Hepatocyte (in vitro differentiated cells): ENCODE measurements around the gene GPATCH4. TPM values are rescaled to one million over a fixed set of nuclear protein-coding genes. Genes with fewer than 3 reads are reported as not detected.

Experiments used
- DNase-seq: peaks from one replicate; pipeline ENCODE4 v3.0.0-alpha.2; 2016; ENCODE audit warnings: low spot score
- H2AFZ ChIP-seq: fragments of 200-600 bp; sonication (generic); 2 replicates; pipeline ENCODE4 v1.6.0; 2016; ENCODE audit warnings: antibody characterized with exemption, mild to moderate bottlenecking
- H3K27ac ChIP-seq: fragments of 200-600 bp; sonication (generic); 2 replicates; pipeline ENCODE4 v1.5.1; 2016; ENCODE audit warnings: mild to moderate bottlenecking
- H3K27me3 ChIP-seq: fragments of 200-600 bp; sonication (generic); 2 replicates; pipeline ENCODE4 v1.6.1; 2016
- H3K36me3 ChIP-seq: fragments of 200-600 bp; sonication (generic); replicated peaks from 2 replicates; pipeline ENCODE4 v1.5.1; 2016; ENCODE audit warnings: low read depth; ENCODE audit not compliant: insufficient read depth
- H3K4me1 ChIP-seq: fragments of 200-600 bp; sonication (generic); 2 replicates; pipeline ENCODE4 v1.5.1; 2016; ENCODE audit warnings: mild to moderate bottlenecking, moderate library complexity; ENCODE audit not compliant: insufficient read depth
- H3K4me2 ChIP-seq: fragments of 200-600 bp; sonication (generic); 2 replicates; pipeline ENCODE4 v1.6.0; 2016
- H3K4me3 ChIP-seq: fragments of 200-600 bp; sonication (generic); 2 replicates; pipeline ENCODE4 v1.5.1; 2016; ENCODE audit warnings: mild to moderate bottlenecking
- H3K79me2 ChIP-seq: fragments of 200-600 bp; sonication (generic); 2 replicates; pipeline ENCODE4 v1.6.0; 2017; ENCODE audit warnings: mild to moderate bottlenecking
- H3K9me2 ChIP-seq: fragments of 200-600 bp; sonication (generic); replicated peaks from 2 replicates; pipeline ENCODE4 v1.6.0; 2017; ENCODE audit warnings: mild to moderate bottlenecking; ENCODE audit not compliant: insufficient read depth
- H3K9me3 ChIP-seq: fragments of 200-600 bp; sonication (generic); 2 replicates; pipeline ENCODE4 v1.5.1; 2016; ENCODE audit warnings: low read depth, mild to moderate bottlenecking
- H4K20me1 ChIP-seq: fragments of 200-600 bp; sonication (generic); 2 replicates; pipeline ENCODE4 v1.6.0; 2016; ENCODE audit warnings: mild to moderate bottlenecking; ENCODE audit not compliant: insufficient read depth, poor library complexity, severe bottlenecking
- EZH2 ChIP-seq: fragments of 200-600 bp; sonication (generic); IDR thresholded peaks from 2 replicates; pipeline ENCODE4 v1.6.1; 2016; ENCODE audit warnings: antibody characterized with exemption, mild to moderate bottlenecking, borderline replicate concordance
- EZH2phosphoT487 ChIP-seq: fragments of 200-600 bp; sonication (generic); IDR thresholded peaks from one replicate; pipeline ENCODE4 v1.6.1; 2018; ENCODE audit warnings: antibody characterized with exemption, mild to moderate bottlenecking, low read depth, moderate library complexity; ENCODE audit not compliant: unreplicated experiment, severe bottlenecking
- WGBS: methylation state at CpG from one replicate; pipeline ENCODE4 v1.1.6; 2016; ENCODE audit warnings: low lambda C conversion rate; ENCODE audit errors: missing lambda C conversion rate; 5-methylcytosine and 5-hydroxymethylcytosine counted together
- polyA plus RNA-seq: library from polyadenylated mRNA; unstranded; fragments of >200 nt; fragmentation: Nextera tagmentation; extraction: Ambion mirVana; gene quantifications from 2 replicates; pipeline ENCODE4 v1.2.1, GENCODE V29; 2016
- total RNA-seq: library from RNA; depleted of rRNA; stranded (reverse); fragments of >200 nt; gene quantifications from 2 replicates; pipeline ENCODE4 v1.2.3, GENCODE V29; 2014
- TF ChIP-seq, protein P1 (sequence below): fragments of 200-600 bp; sonication (generic); IDR thresholded peaks from 2 replicates; pipeline ENCODE4 v1.5.1; 2016; ENCODE audit warnings: antibody characterized with exemption, mild to moderate bottlenecking; ENCODE audit not compliant: poor library complexity

GPATCH4 gene
- total and polyA plus RNA-seq, 2 experiments from 2014 or later = 5.6 to 28.3 TPM

DNA sequence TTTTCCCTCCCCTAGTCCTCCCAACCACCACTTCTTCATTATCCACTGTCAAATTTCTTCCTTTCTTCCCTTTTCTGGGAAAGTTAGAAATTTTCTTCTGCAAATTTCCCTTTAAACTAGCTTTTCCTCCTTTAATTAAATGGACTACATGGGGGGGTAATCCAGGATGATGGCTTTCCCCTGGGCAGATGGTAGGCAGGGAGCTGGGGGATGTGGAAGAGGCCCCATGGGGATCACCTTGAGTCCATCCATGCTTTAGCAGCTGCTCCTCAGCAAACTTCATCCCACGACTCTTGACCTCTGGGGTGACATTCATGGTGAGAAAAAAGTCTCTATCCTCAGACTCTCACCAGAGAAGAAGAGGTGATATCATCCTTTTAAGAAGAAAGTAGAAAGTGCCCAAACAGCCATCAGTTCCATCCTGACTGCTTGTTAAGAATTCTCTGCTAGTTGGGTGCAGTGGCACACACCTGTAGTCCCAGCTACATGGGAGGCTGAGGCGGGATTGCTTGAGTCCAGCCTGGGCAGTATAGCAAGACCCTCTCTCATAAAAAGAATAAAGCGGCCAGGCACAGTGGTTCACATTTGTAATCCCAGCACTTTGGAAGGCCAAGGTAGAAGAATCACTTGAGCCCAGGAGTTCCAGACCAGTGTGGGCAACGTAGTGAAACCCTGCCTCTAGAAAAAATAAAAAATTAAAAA is 2.4 kb downstream of the GPATCH4 start:
- H4K20me1 ChIP-seq = no peaks in the 10 kb centered on the region
- no peak overlapping the region for H3K4me2 ChIP-seq
- H3K4me3 ChIP-seq = no peak overlapping the region
- no peak overlapping the region for H2AFZ ChIP-seq
- WGBS = 90% methylated on average over 4 of the region's 4 CpGs
- H3K27me3 ChIP-seq = no peaks in the 10 kb centered on the region
- DNase-seq = no peak
- H3K79me2 ChIP-seq = peaks cover 21% of the 10 kb centered on the region
- TF ChIP-seq EZH2 = no peak
- TF ChIP-seq, protein P1, sequence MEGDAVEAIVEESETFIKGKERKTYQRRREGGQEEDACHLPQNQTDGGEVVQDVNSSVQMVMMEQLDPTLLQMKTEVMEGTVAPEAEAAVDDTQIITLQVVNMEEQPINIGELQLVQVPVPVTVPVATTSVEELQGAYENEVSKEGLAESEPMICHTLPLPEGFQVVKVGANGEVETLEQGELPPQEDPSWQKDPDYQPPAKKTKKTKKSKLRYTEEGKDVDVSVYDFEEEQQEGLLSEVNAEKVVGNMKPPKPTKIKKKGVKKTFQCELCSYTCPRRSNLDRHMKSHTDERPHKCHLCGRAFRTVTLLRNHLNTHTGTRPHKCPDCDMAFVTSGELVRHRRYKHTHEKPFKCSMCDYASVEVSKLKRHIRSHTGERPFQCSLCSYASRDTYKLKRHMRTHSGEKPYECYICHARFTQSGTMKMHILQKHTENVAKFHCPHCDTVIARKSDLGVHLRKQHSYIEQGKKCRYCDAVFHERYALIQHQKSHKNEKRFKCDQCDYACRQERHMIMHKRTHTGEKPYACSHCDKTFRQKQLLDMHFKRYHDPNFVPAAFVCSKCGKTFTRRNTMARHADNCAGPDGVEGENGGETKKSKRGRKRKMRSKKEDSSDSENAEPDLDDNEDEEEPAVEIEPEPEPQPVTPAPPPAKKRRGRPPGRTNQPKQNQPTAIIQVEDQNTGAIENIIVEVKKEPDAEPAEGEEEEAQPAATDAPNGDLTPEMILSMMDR = no peak
- TF ChIP-seq EZH2phosphoT487 = no peak
- H3K27ac ChIP-seq = no peak overlapping the region
- H3K4me1 ChIP-seq = peaks cover 9% of the 10 kb centered on the region
- no peaks in the 10 kb centered on the region for H3K36me3 ChIP-seq
- H3K9me3 ChIP-seq = no peaks in the 10 kb centered on the region
- H3K9me2 ChIP-seq = no peaks in the 10 kb centered on the region

- peaks cover 9% of the 10 kb centered on the region for H3K4me1 ChIP-seq
- WGBS = 96% methylated on average over 5 of the region's 5 CpGs
- no peaks in the 10 kb centered on the region for H4K20me1 ChIP-seq
- H3K4me3 ChIP-seq = no peak overlapping the region
- H3K27me3 ChIP-seq = no peaks in the 10 kb centered on the region
- H3K36me3 ChIP-seq = no peaks in the 10 kb centered on the region
- no peaks in the 10 kb centered on the region for H3K9me2 ChIP-seq
- peaks cover 21% of the 10 kb centered on the region for H3K79me2 ChIP-seq
- H3K9me3 ChIP-seq = no peaks in the 10 kb centered on the region
- H3K27ac ChIP-seq = no peak overlapping the region
- H2AFZ ChIP-seq = no peak overlapping the region
- no peak overlapping the region for H3K4me2 ChIP-seq
- DNase-seq = no peak
- TF ChIP-seq EZH2 (no peak), EZH2phosphoT487 (no peak)
- TF ChIP-seq, protein P1 = no peak
These were observed 3.2 kb downstream of the GPATCH4 start for GRCh38 chr1:156598125-156598524.

GRCh38 chr1:156596426-156596825 is 4.9 kb downstream of the GPATCH4 start:
- H3K36me3 ChIP-seq = no peaks in the 10 kb centered on the region
- whole genome bisulfite sequencing = 97% methylated on average over 3 of the region's 3 CpGs

More at GRCh38 chr1:156596426-156596825, 4.9 kb downstream of the GPATCH4 start:
- H3K27ac ChIP-seq = no peak overlapping the region
- TF ChIP-seq EZH2 (no peak), EZH2phosphoT487 (no peak)
- TF ChIP-seq, protein P1 = no peak
- H3K9me2 ChIP-seq = no peaks in the 10 kb centered on the region
- no peaks in the 10 kb centered on the region for H4K20me1 ChIP-seq
- DNase-seq = no peak
- no peak overlapping the region for H3K4me3 ChIP-seq
- no peaks in the 10 kb centered on the region for H3K9me3 ChIP-seq
- no peak overlapping the region for H2AFZ ChIP-seq
- H3K27me3 ChIP-seq = no peaks in the 10 kb centered on the region
- peaks cover 8% of the 10 kb centered on the region for H3K4me1 ChIP-seq
- H3K4me2 ChIP-seq = no peak overlapping the region
- H3K79me2 ChIP-seq = peaks cover 30% of the 10 kb centered on the region
